Epithelial cell of esophagus (primary cell): ENCODE measurements around the gene KAZN.

ENCODE experiments used
- DNase-seq: peaks from one replicate; pipeline ENCODE4 v3.0.0; 2010; ENCODE audit warnings: low read depth
- H3K4me3 ChIP-seq: 2 replicates; pipeline ENCODE4 v1.5.1; 2011; ENCODE audit warnings: mild to moderate bottlenecking, low read length, control low read depth
- CTCF ChIP-seq: IDR thresholded peaks from 2 replicates; pipeline ENCODE4 v1.5.1; 2011; ENCODE audit warnings: low read depth, mild to moderate bottlenecking, low read length, control low read depth, inconsistent platforms; ENCODE audit not compliant: insufficient read depth; ENCODE audit errors: missing control alignments

KAZN gene

GRCh38 chr1:14939527-14940284 is 341.2 kb downstream of the KAZN start:
- no peak overlapping the region for H3K4me3 ChIP-seq
- DNase-seq = peak; percentile 72
- TF ChIP-seq CTCF = no peak

- TF ChIP-seq CTCF = no peak
- H3K4me3 ChIP-seq = no peak overlapping the region
- no peak for DNase-seq
These were observed 341.9 kb downstream of the KAZN start for GRCh38 chr1:14940285-14940870.

- no peak overlapping the region for H3K4me3 ChIP-seq
- no peak for DNase-seq
- no peak for TF ChIP-seq CTCF
These were observed 343.4 kb downstream of the KAZN start for GRCh38 chr1:14941864-14942263.

GRCh38 chr1:14944471-14944985 is 346.0 kb downstream of the KAZN start:
- no peak for DNase-seq
- no peak overlapping the region for H3K4me3 ChIP-seq
- TF ChIP-seq CTCF = no peak

GRCh38 chr1:14945132-14946010 is 346.9 kb downstream of the KAZN start:
- TF ChIP-seq CTCF = no peak
- DNase-seq = peak; percentile 70
- no peak overlapping the region for H3K4me3 ChIP-seq

GRCh38 chr1:14946011-14946359 is 347.5 kb downstream of the KAZN start:
- no peak overlapping the region for H3K4me3 ChIP-seq
- no peak for DNase-seq
- no peak for TF ChIP-seq CTCF
